GM21381 (cell line): Measurements from ENCODE around the gene IPO4.

Source experiments
- ATAC-seq: cut with Tn5 transposase; IDR thresholded peaks from one replicate; pipeline ENCODE4 v1.9.1; 2021; ENCODE audit warnings: mild to moderate bottlenecking, moderate library complexity; ENCODE audit not compliant: unreplicated experiment

The IPO4 gene

DNA sequence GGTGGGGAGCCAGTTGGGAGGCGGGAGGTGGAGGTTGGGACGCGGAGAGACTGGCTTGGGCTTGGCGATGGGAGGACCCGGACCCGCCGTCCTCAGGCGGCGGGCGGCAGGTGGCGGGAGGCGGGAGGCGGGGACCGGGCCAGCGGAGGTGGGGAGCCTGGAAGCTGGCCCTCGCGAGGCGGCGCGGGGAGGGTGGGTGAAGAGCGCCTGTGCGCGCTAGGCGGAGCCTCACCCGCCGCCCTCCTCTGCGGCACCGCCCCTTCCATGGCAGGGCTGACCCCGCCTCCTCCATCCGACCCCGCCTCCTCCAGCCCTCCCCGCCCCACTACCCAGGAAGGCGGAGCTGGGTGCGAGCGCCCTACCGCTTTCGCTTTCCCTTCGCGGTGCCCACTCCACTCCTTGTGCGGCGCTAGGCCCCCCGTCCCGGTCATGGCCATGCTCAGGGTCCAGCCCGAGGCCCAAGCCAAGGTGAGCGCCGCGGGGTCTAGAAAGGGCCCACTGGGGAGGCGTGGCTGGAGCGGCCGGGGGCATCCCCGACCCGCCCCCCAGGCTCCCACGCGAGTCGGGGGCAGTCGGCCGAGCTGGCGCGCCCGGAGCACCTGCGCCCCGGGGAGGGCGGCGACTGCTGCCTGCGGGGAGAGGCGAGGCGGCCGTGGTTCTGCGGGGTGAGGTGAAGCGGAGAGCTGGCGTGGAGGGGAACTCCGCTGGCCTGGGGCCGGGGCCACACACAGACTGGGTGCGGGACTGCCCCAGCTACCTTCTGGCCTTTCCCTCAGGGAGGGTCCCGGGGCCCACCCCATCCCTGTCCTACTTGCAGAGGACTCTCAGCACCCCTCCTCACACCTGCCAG lies 52.6 kb downstream of the IPO4 start, which contains the start of gene PSME1:
Gene PSME1, plus strand, starts transcription at position 361 of the 850 bp plus-strand sequence. Its CDS starts 69 bp downstream, at position 430.
- peak; percentile 78 for ATAC-seq

DNA sequence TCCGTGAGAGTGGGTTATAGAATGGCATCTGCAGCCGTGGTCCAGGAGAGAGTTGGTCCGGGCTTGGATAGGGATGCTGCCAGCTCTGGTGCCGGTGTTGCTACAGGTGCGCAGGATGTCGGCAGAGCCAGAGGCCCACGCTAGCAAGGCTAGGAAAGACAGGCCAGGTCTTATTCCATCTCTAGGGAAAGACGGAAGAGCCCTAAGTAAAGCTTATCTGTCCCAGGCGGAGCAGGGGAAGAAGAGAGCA lies 53.1 kb downstream of the IPO4 start:
- peak; percentile 1 for ATAC-seq

DNA sequence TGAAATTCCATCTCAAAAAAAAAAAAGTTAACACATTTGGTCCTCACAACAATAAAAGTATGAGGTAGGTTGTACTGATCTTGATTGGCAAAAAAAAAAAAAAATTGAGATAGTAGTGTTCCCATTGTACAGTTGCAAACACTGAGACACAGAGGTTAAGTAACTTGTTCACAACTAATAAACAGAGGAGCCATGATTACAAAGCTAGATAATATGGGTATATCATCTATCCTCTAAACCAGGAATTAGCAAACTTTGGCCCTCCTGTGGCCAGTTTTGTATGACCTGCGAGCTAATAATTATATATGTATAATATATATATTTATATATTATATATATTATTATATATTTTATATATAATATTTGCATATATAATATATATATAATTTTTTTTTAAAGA lies 54.9 kb downstream of the IPO4 start:
- ATAC-seq = no peak

DNA sequence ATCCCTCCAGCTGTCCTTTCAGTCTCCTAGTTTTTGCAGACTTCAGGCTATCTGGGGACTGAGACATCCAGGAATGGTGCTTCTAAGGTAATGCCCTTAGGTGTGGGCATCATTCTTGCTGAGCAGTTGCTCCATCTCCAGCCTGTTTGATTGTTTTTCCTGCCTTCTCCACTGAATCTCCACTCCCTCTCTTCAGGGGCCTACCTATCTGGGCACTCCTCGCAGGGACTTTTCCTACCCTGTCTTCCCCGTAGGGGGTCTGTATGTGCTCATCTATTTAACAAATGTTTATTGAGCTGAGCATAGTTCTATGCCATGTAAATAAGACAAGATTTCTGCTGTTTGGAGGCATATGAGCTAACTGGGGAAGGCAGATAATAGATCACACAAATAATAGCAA lies 55.6 kb downstream of the IPO4 start:
- no peak for ATAC-seq

DNA sequence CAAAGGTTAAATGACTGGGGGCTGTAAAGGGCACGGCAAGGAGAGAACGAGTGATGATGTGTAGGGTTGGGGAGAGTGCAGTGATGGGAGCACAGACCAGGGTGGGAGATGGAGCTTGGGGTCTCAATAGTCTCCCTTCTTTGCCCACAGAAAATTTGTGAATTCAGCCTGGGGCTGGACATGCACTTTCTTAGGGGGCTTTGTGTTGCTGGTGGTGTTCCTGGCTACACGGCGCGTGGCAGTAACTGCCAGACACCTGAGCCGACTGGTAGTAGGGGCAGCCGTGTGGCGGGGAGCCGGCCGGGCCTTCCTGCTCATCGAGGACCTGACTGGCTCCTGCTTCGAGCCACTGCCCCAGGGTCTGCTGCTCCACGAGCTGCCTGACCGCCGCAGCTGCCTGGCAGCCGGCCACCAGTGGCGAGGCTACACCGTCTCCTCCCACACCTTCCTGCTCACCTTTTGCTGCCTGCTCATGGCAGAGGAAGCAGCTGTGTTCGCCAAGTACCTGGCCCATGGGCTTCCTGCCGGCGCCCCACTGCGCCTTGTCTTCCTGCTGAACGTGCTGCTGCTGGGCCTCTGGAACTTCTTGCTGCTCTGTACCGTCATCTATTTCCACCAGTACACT lies 56.4 kb downstream of the IPO4 start:
- no peak for ATAC-seq

DNA sequence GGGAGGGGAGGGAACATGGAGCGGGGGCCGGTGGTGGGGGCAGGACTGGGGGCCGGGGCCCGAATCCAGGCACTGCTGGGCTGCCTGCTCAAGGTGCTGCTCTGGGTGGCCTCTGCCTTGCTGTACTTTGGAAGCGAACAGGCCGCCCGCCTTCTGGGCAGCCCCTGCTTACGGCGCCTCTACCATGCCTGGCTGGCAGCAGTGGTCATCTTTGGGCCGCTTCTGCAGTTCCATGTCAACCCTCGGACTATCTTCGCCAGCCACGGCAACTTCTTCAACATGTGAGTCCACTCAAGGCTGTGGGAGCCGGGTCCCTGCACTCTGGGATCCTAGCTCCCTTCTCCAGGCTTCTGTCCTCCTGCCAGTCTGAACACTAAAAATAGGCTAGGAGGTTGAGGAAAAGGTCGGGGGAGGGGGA lies 57.1 kb downstream of the IPO4 start:
- no peak for ATAC-seq

DNA sequence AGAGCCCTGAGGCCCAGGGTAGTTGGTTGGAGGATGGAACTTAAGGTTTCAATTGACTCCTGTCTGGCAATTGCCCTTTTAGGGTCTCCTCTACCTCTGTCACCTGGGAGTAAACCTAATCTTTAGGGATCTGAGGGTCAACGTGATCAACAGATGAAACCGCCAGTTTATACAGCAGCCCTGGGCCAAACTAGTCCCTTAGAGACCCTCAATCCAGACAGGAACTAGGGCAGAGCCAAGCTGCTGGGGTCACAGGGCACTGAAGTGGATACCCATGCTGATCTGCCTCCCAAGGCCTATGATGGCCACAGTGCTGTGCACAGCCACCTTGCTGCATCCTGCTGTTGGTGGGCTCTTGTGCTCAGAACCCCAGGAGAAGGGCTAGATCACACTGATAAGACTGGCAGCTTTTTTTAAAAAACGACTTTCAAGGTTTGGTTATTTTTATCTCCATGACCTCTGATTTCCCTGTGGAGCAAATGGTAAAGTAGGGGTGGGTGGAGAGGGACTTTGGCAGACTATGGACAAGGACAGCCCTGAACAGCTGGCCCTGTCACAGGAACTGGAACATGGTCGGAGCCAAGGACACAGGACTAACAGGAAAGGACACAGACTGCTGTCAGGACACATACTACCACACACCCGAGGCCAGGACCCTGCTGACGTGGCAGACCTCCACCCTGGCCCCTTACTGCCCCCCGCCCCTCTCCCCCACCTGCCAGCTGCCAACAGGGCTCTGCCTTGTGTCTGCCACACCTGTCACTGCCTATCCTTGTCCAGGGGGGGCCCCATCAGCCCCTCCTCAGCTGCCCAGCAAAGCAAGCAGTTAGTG lies 57.7 kb downstream of the IPO4 start:
- ATAC-seq = no peak

DNA sequence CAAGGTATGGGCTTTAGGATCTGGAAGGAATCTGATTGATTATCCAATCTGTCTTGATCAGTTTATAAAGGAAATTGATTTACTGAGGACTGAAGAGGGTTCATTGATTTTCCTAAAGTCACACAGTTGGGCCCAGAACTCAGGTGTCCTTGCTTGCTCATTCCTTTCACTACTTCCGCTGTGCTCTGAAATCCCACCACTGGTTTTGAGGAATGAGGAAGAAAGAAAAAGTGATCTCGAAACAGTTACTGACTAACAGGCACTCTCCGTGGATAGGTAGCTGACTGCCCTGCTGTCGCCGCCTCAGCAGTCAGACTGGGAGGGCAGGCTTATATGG lies 58.3 kb downstream of the IPO4 start, which contains the start of gene FITM1:
Gene FITM1, plus strand, starts transcription at position 280 of the 337 bp plus-strand sequence. CDS start 905 bp downstream, outside the sequence.
- ATAC-seq = no peak
